HG03354 (cell line): ENCODE measurements around the gene ELFN1.

Experiments
- ATAC-seq: cut with Tn5 transposase; IDR thresholded peaks from one replicate; pipeline ENCODE4 v1.9.1; 2021; ENCODE audit warnings: mild to moderate bottlenecking; ENCODE audit not compliant: unreplicated experiment, poor library complexity, severe bottlenecking

ELFN1 gene

DNA sequence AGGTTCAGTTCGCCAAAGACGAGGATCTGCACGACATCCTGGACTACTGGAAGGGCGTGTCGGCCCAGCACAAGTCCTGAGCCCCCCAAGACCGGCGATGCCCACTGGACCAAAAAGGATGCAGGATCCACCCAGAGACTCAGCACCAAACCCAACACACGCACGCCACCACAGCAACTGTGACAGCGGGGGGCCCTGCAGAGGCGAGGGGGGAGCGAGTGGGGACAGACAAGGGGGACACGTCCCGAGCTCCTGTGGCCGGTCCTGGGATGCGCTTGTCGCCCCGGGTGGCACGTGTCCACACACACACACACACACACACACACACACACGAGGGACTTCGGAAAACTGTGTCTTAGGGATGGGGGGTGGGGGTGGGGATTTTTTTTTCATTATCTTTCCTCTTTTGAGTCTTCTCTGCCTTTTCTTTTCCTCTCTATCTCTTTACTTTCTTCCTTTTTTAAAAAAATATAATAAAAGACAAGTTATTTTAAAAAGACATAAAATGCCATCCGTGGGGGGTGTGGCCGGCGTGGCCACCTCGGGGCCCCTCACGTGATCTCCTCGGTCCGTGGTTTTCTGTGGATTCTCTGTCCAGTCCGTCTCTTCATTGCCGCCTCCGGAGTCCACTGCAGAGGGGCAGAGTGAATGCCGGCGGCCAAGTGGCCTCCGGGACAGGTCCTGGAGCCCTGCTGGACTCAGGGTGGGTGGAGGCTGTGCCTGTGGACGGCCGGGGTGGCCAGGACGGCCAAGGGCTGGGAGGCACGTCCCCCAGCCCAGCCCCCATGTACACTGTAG, 77.1 kb downstream of the ELFN1 start:
- no peak for ATAC-seq

- no peak for ATAC-seq
These were observed 78.2 kb downstream of the ELFN1 start for GRCh38 chr7:1748076-1748838.

DNA sequence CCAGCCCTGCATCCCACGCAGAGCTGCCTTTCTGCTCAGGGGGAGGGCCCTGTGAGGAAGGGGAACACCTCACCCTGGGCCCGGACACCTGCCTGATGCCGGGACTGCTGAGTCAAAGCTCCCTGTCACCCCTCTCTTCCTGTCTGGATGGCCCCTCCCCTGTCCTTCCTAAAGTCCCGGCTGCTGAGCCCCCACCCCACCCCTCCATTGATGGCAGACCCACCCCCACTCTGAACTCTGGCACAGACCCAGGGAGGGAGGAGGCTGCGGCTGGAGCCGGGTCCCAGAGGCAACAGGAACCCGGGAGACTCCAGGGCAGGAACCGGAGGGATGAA, 78.7 kb downstream of the ELFN1 start:
- ATAC-seq: no peak

DNA sequence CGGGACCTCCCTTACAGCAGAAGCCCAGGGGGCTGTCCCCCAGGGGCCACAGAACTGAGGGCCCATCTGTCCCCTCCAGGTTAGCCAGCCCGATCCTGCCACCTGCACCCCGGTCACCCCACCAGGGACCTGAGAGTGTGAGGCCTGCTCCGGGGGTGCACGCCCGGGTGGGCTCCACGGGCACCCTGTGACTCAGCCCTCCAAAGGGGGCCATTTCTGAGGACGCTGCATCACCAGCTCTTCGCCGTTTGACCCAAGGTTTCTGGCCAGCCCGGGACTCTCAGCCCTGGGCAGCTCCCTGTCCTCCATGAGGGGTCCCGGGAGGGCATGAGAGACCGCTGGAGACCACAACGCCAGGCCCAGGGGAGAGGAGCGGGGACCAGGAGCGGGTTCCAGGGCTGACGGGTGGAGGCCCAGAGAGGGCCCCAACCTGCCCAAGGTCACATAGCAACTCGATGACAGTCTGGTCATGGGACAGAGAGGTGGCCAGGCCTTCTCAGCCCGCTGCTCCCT, 79.3 kb downstream of the ELFN1 start:
- ATAC-seq: no peak

DNA sequence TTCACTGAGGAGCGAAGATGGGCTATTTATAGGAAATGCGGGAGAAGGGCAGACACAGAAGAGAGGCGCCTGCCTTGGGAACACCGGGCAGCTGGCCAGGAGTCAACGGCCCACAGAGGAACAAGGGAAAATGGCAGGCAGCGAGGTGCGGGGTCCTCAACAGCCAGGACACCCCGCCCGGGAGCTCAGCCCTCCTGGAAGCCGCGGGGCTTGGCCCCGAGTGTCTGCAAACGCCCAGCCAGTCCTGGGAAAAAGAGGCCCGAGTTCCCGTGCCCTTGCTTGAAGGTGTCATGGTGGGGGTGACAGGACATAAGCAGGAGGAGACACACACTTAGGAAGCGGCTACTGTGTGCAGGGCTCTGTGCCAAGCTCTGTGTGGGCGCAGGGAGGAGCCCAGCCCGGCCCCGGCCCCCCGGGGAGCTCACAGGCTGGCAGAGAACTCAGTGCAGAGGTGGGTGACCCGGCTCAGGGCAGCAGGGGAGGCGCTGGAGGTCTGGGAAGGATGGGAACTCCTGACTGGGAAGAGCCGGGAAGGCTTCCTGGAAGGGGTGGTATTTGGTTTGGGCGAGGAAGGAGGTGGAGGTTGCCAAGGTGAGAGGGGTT, 79.9 kb downstream of the ELFN1 start:
- ATAC-seq: no peak

GRCh38 chr7:1750541-1751021, 80.5 kb downstream of the ELFN1 start:
- no peak for ATAC-seq

- ATAC-seq: no peak
These were observed 82.0 kb downstream of the ELFN1 start for GRCh38 chr7:1752111-1752510.

- no peak for ATAC-seq
These were observed 82.9 kb downstream of the ELFN1 start for GRCh38 chr7:1752771-1753563.

GRCh38 chr7:1753564-1753867, 83.4 kb downstream of the ELFN1 start:
- no peak for ATAC-seq

DNA sequence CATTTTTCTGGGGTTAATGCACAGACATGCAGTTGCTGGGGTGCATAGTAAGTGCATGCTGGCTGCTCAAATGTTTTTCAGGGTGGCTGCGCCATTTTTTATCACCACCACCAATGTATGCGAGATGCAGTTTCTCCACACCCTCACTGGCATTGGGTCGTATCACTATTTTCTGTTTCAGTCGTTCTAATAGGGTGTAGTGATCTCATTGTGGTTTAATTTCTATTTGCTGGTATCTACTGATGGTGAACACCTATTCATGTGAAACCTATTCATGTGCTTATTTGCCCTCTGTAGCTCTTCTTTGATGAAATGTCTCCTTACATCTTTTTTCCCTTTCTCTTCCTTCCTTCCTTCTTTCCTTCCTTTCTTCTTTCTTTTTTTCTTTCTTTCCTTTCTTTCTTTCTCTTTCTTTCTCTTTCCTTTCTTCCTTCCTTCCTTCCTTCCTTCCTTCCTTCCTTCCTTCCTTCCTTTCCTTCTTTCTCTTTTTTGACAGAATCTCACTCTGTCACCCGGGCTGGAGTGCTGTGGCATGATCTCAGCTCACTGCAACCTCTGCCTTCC, 84.3 kb downstream of the ELFN1 start:
- no peak for ATAC-seq

DNA sequence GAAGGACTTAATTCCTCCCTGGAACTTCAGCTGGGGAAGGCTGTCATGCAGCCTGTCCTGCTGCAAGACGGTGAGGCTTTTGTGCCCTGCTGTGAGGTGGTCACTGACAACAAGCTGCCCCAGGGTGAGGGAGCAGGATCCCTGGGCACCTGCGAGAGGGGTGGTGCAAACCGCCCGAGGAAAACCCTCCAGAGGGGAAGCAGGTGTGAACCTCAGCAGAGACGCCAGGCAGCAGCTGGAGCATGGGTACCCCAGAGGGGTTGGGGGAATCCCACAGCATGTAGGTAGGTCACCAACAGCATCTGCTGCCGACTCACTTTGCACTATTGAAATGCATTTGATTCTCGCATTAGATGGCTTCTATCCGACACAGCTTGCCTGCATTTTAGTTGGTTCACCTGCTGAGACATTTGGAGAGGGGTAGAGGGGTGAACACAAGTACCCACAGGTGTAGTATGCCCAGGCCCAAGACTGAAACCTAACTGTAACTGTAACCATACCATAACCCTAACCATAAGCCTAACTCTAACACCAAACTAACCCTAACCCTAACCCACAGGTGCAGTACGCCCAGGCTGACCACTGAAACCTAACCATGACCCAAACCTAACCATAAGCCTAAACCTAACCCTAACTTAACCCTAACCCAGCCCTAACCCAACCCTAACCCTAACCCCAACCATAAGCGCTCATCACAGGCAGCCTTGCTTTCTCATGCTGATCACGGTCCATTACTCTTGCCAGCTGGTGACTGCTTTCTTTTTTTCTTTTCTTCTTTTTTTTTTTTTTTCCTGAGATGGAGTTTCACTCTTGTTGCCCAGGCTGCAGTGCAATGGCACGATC, 85.9 kb downstream of the ELFN1 start:
- ATAC-seq: no peak

GRCh38 chr7:1757601-1758000, 87.5 kb downstream of the ELFN1 start:
- no peak for ATAC-seq

- no peak for ATAC-seq
These were observed 88.2 kb downstream of the ELFN1 start for GRCh38 chr7:1758028-1758858.

DNA sequence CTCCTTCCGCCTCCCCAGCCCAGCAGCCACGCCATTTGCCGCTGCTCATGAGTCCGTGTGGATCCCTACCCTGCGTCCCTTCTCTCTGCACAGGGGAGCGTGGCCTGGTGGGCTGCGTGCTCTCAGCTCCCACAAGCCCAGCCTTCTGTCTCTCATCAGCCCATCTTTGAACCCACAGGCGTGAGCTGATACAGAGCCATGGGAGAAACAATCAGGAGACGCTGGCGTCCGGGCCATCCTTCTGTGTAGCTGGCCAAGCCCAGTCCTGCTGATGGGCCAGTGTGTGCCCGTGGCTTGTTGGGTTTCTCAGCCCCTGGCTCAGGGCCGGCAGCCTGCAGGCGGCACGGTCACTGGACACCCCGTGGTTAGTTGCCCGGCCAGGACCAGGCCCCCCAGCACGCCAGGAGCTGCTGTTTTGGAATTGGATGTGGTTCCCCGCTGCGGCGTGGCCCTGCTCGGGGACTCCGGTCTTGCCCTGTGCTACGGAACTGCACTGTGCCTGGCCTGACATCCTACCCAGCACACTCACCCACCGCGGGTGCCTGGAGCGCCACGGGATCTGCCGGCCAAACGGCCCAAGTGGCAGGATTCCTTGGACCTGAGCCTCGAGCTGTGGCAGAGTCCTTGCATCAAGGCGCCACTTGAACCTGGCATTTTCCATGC, 88.9 kb downstream of the ELFN1 start:
- no peak for ATAC-seq

GRCh38 chr7:1761097-1761496, 91.0 kb downstream of the ELFN1 start:
- no peak for ATAC-seq

- no peak for ATAC-seq
These were observed 91.7 kb downstream of the ELFN1 start for GRCh38 chr7:1761774-1762173.

DNA sequence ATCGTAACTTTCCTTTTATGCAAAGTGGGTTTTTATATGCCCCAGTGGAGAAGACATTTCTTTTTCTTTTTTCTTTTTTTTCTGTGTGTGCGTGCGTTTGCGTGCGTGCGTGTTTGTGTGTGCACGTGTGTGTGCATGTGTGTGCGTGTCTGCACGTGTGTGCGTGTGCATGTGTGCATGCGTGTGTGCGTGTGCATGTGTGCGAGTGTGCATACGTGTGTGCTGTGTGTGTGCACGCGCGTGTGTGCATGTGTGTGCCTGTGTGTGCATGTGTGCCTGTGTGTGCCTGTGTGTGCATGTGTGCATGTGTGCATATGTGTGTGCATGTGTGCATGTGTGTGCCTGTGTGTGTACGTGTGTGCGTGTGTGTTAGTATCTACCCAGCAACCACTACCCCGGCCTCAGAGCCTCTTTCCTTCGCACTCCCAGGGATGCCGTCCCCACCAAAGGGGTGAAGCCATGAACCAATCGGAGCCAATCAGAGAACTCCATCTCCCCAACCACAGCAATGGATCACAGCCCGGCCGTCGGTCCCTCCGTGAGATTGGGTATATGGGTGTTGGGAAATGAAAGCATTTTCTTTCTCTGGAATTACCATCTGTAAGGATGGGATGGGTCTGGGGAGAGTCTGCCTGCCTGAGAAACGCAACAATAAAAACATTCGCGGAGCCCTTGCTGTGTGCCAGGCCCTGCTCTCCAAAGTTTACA, 92.3 kb downstream of the ELFN1 start:
- no peak for ATAC-seq
